SHP77 treated with DMSO at 0.1 percent for 48 hours (cell line): ENCODE data around the gene MAP7D2.
"Not testable (repeated sequence)": the region's sequence is repeated elsewhere in the genome, so short reads cannot be mapped to it uniquely, and the experiment has no call there.

ENCODE experiments used
- DNase-seq: peaks from one replicate; lab custom pipeline; 2025; lab: John Stamatoyannopoulos, UW

Gene MAP7D2

GRCh38 chrX:20116577-20117240 lies at the start of gene MAP7D2:
TSS of gene MAP7D2 (minus strand) at chrX:20116907. CDS start at chrX:20116879, 28 bp downstream.
- DNase-seq: no peak

GRCh38 chrX:20162516-20162915 lies 45.8 kb upstream of the MAP7D2 start:
- not testable (repeated sequence) for DNase-seq

GRCh38 chrX:20159797-20160385 lies 43.2 kb upstream of the MAP7D2 start:
- DNase-seq: no peak

GRCh38 chrX:20151689-20152088 lies 35.0 kb upstream of the MAP7D2 start:
- no peak for DNase-seq

- DNase-seq: no peak
Observed at GRCh38 chrX:20149326-20149725, 32.6 kb upstream of the MAP7D2 start.

GRCh38 chrX:20147561-20147960 lies 30.9 kb upstream of the MAP7D2 start:
- DNase-seq: no peak

- DNase-seq: no peak
Observed at GRCh38 chrX:20144491-20144890, 27.8 kb upstream of the MAP7D2 start.

- DNase-seq: no peak
Observed at GRCh38 chrX:20143561-20143960, 26.9 kb upstream of the MAP7D2 start.

- no peak for DNase-seq
Observed at GRCh38 chrX:20143111-20143510, 26.4 kb upstream of the MAP7D2 start.

- DNase-seq: peak; percentile 70
Observed at GRCh38 chrX:20141281-20142220, 24.8 kb upstream of the MAP7D2 start, which contains the start of gene EIF1AX. TSS of gene EIF1AX (minus strand) at chrX:20141838. CDS start at chrX:20141640, 198 bp downstream.

GRCh38 chrX:20140420-20140819 lies 23.7 kb upstream of the MAP7D2 start:
- no peak for DNase-seq

GRCh38 chrX:20139966-20140365 lies 23.3 kb upstream of the MAP7D2 start:
- DNase-seq: no peak

- DNase-seq: no peak
Observed at GRCh38 chrX:20135944-20136343, 19.2 kb upstream of the MAP7D2 start.

- no peak for DNase-seq
Observed at GRCh38 chrX:20132666-20133065, 16.0 kb upstream of the MAP7D2 start.

- no peak for DNase-seq
Observed at GRCh38 chrX:20130357-20130756, 13.7 kb upstream of the MAP7D2 start.

GRCh38 chrX:20129547-20129946 lies 12.8 kb upstream of the MAP7D2 start:
- no peak for DNase-seq

- DNase-seq: no peak
Observed at GRCh38 chrX:20128670-20129069, 12.0 kb upstream of the MAP7D2 start.

- not testable (repeated sequence) for DNase-seq
Observed at GRCh38 chrX:20127440-20127839, 10.7 kb upstream of the MAP7D2 start.

GRCh38 chrX:20126833-20127232 lies 10.1 kb upstream of the MAP7D2 start:
- DNase-seq: not testable (repeated sequence)

- DNase-seq: no peak
Observed at GRCh38 chrX:20124964-20125363, 8.3 kb upstream of the MAP7D2 start.

GRCh38 chrX:20118065-20118824 lies 1.5 kb upstream of the MAP7D2 start:
- no peak for DNase-seq

GRCh38 chrX:20116087-20116576 lies 575 bp downstream of the MAP7D2 start:
- no peak for DNase-seq
